Measurements from ENCODE around the gene ZNF593.

ZNF593 gene

GRCh38 chr1:26169669-26170471 is at the start of gene ZNF593:
TSS of gene ZNF593 (plus strand) at chr1:26169908. CDS start at chr1:26169984, 76 bp downstream.
- DNase-seq = peak; percentile 83

- no peak for DNase-seq
Measured at GRCh38 chr1:26121854-26122773, 47.6 kb upstream of the ZNF593 start.

DNA sequence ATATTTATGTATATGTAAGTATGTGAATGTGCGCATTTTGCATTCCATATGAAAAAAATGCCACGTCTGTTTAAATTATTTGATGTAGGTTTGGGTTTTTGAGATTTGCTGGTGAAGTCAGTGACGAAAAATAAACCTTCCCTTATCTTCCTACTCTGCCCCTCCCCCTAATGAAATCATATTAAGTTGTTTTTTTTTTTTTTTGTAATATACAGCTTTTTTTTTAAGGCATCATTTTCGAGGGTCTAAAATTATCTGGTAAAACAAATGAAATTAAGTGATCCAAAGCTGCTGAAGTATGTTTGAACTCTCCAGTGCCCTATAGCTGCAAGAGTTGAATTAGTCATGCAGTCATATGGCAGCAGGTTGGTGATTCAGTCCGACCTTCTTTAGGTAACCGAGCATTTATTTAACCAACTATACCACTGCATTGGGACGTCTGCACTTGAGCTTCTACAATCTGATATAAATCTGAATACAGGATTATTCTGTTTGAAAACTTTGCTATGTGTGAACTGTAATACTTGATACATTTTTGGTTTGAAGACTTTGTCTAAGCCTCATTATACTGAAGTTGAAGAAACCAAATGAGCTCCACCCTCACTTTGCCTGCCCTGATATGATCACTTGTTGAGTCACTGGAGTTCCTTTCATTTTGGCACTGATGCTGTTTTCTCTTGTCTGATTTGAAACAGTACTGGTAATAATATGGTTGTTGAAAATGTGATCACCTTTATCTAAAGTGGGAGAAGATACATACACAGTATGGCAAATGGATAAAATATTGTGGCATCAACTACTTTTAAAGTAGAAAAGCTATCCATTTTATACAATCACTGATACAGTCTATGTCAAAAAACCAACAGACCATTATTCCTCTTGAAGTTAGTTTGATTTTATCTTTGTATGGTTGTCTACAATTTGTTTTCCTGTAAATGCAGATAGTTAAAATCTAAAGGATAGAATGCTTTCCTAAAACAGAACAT is 46.4 kb upstream of the ZNF593 start:
- no peak for DNase-seq

- DNase-seq = no peak
Measured at GRCh38 chr1:26124418-26125331, 45.0 kb upstream of the ZNF593 start.

DNA sequence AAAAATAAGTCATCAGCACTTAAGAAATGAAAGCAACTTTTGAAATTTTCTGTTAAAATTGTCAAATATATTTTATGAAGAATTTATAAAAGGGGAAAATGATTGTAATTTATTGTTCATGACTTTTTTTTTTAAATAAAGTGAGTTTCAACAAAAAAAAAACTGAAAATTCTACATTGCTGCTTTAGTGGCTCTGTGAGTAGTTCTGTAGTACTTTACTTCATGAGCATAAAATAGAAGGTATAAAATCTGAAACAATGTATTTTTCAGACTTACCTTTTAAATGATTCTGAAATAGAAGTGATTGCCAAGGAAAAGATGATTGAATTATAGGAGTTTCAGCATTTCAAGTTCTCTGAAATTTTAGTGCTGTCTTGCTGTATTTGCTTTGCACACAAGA is 44.3 kb upstream of the ZNF593 start:
- no peak for DNase-seq

DNA sequence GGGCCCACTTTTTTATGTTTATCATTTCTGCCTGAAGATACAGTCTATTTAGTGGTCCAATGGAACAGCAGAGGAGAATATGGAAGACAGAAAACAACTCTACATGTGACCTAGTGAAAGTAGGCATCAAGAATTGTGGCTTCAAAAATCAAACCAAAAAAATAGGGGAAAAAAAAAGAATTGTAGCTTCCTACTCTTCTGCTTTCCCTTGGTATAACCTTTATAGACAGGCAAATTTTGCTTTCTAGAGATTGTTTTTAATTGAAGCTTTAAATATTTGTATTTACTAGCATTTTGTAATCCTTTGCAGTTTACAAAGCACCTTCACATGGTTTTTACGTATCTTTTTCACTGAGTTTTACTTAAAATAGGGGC is 43.8 kb upstream of the ZNF593 start:
- DNase-seq = no peak

DNA sequence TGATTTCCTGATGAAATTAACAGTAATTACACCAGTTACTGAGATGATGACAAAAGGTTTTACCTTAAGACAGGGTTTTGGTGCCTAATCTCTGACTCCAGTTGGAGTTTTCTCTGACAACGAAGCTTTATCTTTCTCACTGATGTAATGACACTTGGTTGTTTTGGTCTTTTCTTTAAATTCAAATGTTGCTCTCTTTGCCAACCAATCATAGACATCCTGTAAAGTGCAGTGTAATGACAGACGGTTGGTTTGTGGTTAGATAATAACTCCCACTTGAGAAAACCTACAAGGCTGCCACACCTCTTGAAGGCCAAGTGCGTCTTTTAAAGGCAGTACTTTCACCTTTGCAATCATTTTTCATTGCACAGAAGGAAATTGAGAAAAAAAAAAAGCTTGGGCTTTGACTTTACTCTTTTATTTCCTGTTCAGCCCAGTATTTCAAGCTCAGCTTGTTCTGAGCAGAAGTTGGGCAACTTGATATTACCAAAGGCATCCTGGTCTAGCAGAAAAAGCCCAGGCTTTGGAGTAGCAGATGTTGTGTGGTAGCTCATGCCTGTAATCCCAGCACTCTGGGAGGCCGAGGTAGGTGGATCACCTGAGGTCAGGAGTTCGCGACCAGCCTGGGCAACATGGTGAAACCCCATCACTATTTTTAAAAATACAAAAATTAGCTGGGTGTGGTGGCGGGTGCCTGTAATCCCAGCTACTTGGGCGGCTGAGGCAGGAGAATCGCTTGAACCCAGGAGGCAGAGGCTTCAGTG is 43.2 kb upstream of the ZNF593 start:
- DNase-seq = peak; percentile 34

- no peak for DNase-seq
Measured at GRCh38 chr1:26127235-26128163, 42.2 kb upstream of the ZNF593 start.

GRCh38 chr1:26129778-26130177 is 39.9 kb upstream of the ZNF593 start:
- no peak for DNase-seq

- DNase-seq = no peak
Measured at GRCh38 chr1:26130695-26131094, 39.0 kb upstream of the ZNF593 start.

DNA sequence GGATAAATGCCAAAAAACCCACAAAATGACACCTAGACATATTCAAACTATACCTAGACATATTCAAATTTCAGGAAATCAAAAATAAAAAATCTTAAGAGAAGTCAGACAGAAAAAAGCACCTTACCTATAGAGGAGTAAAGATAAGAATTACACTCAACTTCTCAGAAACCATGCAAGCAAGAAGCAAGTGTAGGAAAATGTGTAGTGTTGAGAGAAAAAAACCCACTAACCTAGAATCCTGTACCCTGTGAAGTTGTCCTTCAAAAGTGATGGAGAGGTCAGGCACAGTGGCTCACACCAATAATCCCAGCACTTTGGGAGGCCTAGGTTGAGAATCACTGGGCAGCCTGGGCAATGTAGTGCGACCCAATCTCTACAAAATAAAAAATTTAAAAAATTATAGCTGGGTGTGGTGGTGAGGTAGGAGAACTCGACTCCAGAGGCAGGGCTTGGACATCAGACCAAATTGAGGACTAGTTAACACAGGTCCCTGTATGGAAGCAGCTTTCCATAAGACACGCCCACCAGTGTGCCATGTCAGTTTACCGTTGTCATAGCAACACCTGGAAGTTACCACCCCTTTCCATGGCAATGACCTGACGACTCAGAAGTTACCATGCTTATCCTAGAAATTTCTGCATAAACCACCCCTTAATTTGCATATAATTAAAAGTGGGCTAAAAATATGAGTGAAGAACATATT is 37.4 kb upstream of the ZNF593 start:
- DNase-seq = no peak

DNA sequence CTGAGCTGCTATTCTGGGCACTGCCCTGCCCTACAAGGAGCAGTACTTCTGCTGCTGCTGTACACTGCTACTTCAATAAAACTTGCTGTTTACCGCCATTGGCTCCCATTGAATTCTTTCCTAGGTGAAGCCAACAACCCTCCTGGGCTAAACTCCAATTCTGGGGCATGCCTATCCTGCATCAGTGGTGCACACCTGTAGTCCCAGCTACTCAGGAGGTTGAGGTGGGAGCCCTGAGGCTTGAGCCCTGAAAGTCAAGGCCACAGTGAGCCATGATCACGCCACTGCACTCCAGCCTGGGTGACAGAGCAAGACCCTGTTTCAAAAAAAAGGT is 36.9 kb upstream of the ZNF593 start:
- no peak for DNase-seq

DNA sequence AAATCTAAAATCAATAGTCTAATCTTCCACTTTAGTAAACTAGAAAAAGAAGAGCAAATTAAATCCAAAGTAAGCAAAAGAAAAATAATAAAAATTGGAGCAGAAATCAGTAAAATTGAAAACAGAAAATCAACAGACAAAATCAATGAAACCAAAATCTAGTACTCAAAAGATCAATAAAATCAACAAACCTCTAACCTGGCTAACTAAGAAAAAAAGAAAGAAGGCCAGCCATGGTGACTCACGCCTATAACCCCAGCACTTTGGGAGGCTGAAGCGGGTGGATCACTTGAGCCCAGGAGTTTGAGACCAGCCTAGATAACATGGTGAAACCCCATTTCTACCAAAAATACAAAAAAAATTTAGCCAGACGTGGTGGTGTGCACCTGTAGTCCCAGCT is 35.2 kb upstream of the ZNF593 start:
- no peak for DNase-seq

GRCh38 chr1:26138974-26139558 is 30.6 kb upstream of the ZNF593 start:
- DNase-seq = no peak

DNA sequence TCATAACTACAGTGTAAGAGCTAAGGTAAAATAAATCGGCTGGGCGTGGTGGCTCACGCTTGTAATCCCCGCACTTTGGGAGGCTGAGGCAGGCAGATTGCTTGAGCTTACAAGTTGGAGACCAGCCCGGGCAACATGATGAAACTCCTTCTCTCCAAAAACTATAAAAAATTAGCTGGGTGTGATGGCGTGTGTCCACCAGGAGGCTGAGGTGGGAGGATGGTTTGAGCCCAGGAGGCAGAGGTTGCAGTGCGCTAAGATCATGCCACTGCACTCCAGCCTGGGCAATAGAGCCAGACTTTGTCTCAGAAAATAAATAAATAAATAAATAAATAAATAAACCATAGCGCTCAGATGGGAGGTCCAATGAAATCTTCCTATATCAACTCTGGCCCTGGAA is 27.5 kb upstream of the ZNF593 start:
- DNase-seq = no peak

DNA sequence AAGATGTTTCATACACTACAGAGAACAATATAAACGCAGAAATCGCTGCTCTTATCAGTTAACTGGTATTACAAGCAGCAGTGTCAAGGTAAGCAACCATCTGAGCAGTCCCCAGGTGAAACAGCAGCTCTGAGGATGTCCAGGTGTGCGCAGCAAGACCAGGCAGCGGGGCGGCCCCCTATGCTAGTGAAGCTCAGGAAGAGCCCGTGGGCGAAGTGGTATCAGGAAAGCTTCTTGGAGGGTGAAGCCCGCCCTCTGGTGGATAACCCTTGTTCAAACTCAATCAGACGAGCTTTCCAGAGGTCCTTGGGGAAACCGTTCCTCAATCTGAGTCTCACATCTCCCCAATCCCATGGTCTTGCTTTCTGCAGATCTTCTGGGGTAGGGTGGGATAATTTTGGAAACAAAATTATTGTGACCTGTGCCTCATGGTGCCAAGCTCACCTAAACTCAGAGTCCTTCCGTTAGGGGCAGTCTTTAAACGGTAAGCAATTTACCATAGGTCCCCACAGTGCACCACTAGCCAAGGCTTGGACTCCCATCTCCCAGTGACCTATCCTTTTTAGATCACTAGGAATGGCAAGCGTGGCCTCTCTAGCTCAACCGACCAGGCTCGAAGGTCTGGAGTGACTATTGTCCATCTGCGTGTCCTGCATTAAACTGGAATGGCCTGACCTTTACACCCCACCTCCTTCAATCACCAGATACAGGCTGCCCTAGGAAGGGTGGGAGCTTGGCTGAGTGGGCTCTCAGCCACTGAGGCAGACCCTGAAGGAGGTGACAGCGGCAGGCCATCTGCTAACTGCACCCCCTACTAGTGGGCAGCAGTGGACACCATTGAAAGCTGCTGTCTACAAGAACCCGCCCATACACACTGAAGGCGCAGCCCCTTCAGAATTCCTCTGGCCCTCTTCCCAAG is 24.4 kb upstream of the ZNF593 start:
- DNase-seq = peak; percentile 52

- DNase-seq = no peak
Measured at GRCh38 chr1:26145960-26146294, 23.8 kb upstream of the ZNF593 start.

GRCh38 chr1:26148887-26149286 is 20.8 kb upstream of the ZNF593 start:
- no peak for DNase-seq
